ENCODE data around the gene RTTN. TPM values are rescaled to one million over a fixed set of nuclear protein-coding genes. Genes with fewer than 3 reads are reported as not detected.

Gene RTTN
- total RNA-seq, 1 experiment from 2014 or later = 25.9 TPM

- ChIA-PET CTCF (no interaction called here), POLR2A (ENCODE audit: low non-redundant PET) (no interaction called here)
- Histone ChIP-seq H3K27me3 (replicated peaks; ENCODE audit: insufficient read depth, low read depth, low read length, poor library complexity) (no peaks in the 10 kb centered on the region), H3K36me3 (ENCODE audit: insufficient read depth, low read length, poor library complexity, severe bottlenecking) (no peaks in the 10 kb centered on the region), H3K4me3 (ENCODE audit: low read depth, low read length, poor library complexity, severe bottlenecking) (no peak overlapping the region), H3K4me1 (ENCODE audit: insufficient read depth, low read length, poor library complexity, severe bottlenecking) (no peaks in the 10 kb centered on the region), H3K9me3 (ENCODE audit: low read depth, low read length, poor library complexity, severe bottlenecking) (no peaks in the 10 kb centered on the region), H3K27ac (ENCODE audit: low read depth, low read length, poor library complexity, severe bottlenecking) (no peak overlapping the region)
- DNase-seq (ENCODE audit: low spot score) = no peak
- no peak for TF ChIP-seq CTCF (conservative IDR thresholded peaks at IDR 0.05; ENCODE audit: low read depth, low read length)
- TF ChIP-seq EZH2 (IDR thresholded peaks at IDR 0.05; ENCODE audit: borderline replicate concordance, low read depth, low read length, poor library complexity, severe bottlenecking) = no peak
- intact Hi-C loops (cut with micrococcal nuclease; ENCODE audit: unreplicated experiment) = no loop called here
- BruUV-seq (replicated peaks) = no TSS peak
Observed at GRCh38 chr18:70019991-70020390, 185.5 kb downstream of the RTTN start.

- BruUV-seq (replicated peaks) = no TSS peak
- Histone ChIP-seq H3K27me3 (replicated peaks; ENCODE audit: insufficient read depth, low read depth, low read length, poor library complexity) (no peaks in the 10 kb centered on the region), H3K36me3 (ENCODE audit: insufficient read depth, low read length, poor library complexity, severe bottlenecking) (no peaks in the 10 kb centered on the region), H3K4me1 (ENCODE audit: insufficient read depth, low read length, poor library complexity, severe bottlenecking) (no peaks in the 10 kb centered on the region), H3K27ac (ENCODE audit: low read depth, low read length, poor library complexity, severe bottlenecking) (no peak overlapping the region), H3K4me3 (ENCODE audit: low read depth, low read length, poor library complexity, severe bottlenecking) (no peak overlapping the region), H3K9me3 (ENCODE audit: low read depth, low read length, poor library complexity, severe bottlenecking) (no peaks in the 10 kb centered on the region)
- ChIA-PET CTCF (no interaction called here), POLR2A (ENCODE audit: low non-redundant PET) (no interaction called here)
- intact Hi-C loops (cut with micrococcal nuclease; ENCODE audit: unreplicated experiment) = no loop called here
- TF ChIP-seq EZH2 (IDR thresholded peaks at IDR 0.05; ENCODE audit: borderline replicate concordance, low read depth, low read length, poor library complexity, severe bottlenecking) (no peak), CTCF (conservative IDR thresholded peaks at IDR 0.05; ENCODE audit: low read depth, low read length) (no peak)
- DNase-seq (ENCODE audit: low spot score) = no peak
Observed at GRCh38 chr18:70019136-70019535, 186.4 kb downstream of the RTTN start.

- Histone ChIP-seq H3K36me3 (ENCODE audit: insufficient read depth, low read length, poor library complexity, severe bottlenecking) (no peaks in the 10 kb centered on the region), H3K27ac (ENCODE audit: low read depth, low read length, poor library complexity, severe bottlenecking) (no peak overlapping the region), H3K9me3 (ENCODE audit: low read depth, low read length, poor library complexity, severe bottlenecking) (no peaks in the 10 kb centered on the region), H3K27me3 (replicated peaks; ENCODE audit: insufficient read depth, low read depth, low read length, poor library complexity) (no peaks in the 10 kb centered on the region), H3K4me1 (ENCODE audit: insufficient read depth, low read length, poor library complexity, severe bottlenecking) (no peaks in the 10 kb centered on the region), H3K4me3 (ENCODE audit: low read depth, low read length, poor library complexity, severe bottlenecking) (no peak overlapping the region)
- intact Hi-C loops (cut with micrococcal nuclease; ENCODE audit: unreplicated experiment) = no loop called here
- POLR2A ChIA-PET (ENCODE audit: low non-redundant PET) = no interaction called here
- DNase-seq (ENCODE audit: low spot score) = no peak
- CTCF ChIA-PET = no interaction called here
- BruUV-seq (replicated peaks) = no TSS peak
- TF ChIP-seq EZH2 (IDR thresholded peaks at IDR 0.05; ENCODE audit: borderline replicate concordance, low read depth, low read length, poor library complexity, severe bottlenecking) (no peak), CTCF (conservative IDR thresholded peaks at IDR 0.05; ENCODE audit: low read depth, low read length) (no peak)
Observed at GRCh38 chr18:70015127-70015526, 190.4 kb downstream of the RTTN start.
